ENCODE results near the gene LMX1B.

DNA sequence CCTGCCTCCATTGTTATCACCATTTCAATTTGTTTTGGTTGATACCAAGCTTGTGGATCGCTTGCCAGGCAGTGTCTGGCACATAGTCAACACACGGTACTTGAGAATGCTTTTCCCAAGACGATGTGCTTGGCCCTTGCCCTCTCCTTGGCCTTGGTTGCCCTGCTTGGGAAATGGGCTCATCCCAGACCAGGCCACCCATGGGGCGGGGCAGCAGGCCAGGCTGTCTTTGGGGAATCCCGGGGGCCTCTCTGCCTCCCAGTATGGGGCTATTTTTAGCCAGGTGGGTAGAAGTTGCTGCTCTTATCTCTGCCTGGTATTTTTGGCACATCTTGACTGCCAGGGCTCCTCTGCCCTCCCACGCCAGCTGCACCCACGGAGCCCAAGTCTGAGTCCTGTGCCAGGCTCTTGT, 49.9 kb downstream of the LMX1B start:
- no peak for TF ChIP-seq POLR2A (IDR thresholded peaks at IDR 0.05; ENCODE audit: low read depth, low read length)
- TF ChIP-seq POU2F2 (IDR thresholded peaks at IDR 0.05; ENCODE audit: low read depth, low read length) = no peak
- TF ChIP-seq TAF1 (IDR thresholded peaks at IDR 0.05; ENCODE audit: low read depth, low read length) = no peak
- TF ChIP-seq POLR2AphosphoS5 (IDR thresholded peaks at IDR 0.05; ENCODE audit: low read depth, low read length) = no peak

All from GM12891 (cell line).